ENCODE results near the gene POU3F1.
A peak's percentile ranks its signal among the peaks of the same experiment; 100 is the strongest.
"Not testable (repeated sequence)": the region's sequence is repeated elsewhere in the genome, so short reads cannot be mapped to it uniquely, and the experiment has no call there.

Gene POU3F1

GRCh38 chr1:38047603-38048141, 1.1 kb upstream of the POU3F1 start:
- DNase-seq (ENCODE audit: low read depth), result no peak

GRCh38 chr1:38046884-38047602, 450 bp upstream of the POU3F1 start:
- DNase-seq (ENCODE audit: low read depth), result peak; percentile 58

- no peak for DNase-seq (ENCODE audit: low read depth)
These were observed 926 bp downstream of the POU3F1 start for GRCh38 chr1:38045401-38046332.

GRCh38 chr1:38044221-38045215, 2.1 kb downstream of the POU3F1 start:
- DNase-seq (ENCODE audit: low read depth), result no peak

- no peak for DNase-seq (ENCODE audit: low read depth)
These were observed 3.4 kb downstream of the POU3F1 start for GRCh38 chr1:38043036-38043747.

- no peak for DNase-seq (ENCODE audit: low read depth)
These were observed 4.4 kb downstream of the POU3F1 start for GRCh38 chr1:38041936-38042834.

- DNase-seq (ENCODE audit: low read depth), result no peak
These were observed 7.1 kb downstream of the POU3F1 start for GRCh38 chr1:38039331-38040088.

GRCh38 chr1:38038861-38039260, 7.7 kb downstream of the POU3F1 start:
- DNase-seq (ENCODE audit: low read depth), result peak; percentile 57

GRCh38 chr1:38037221-38037939, 9.2 kb downstream of the POU3F1 start:
- no peak for DNase-seq (ENCODE audit: low read depth)

- no peak for DNase-seq (ENCODE audit: low read depth)
These were observed 11.7 kb downstream of the POU3F1 start for GRCh38 chr1:38034871-38035270.

- DNase-seq (ENCODE audit: low read depth), result not testable (repeated sequence)
These were observed 13.6 kb downstream of the POU3F1 start for GRCh38 chr1:38032992-38033391.

- no peak for DNase-seq (ENCODE audit: low read depth)
These were observed 15.1 kb downstream of the POU3F1 start for GRCh38 chr1:38031513-38031866.

- DNase-seq (ENCODE audit: low read depth), result no peak
These were observed 15.7 kb downstream of the POU3F1 start for GRCh38 chr1:38030596-38031512.

- DNase-seq (ENCODE audit: low read depth), result peak; percentile 54
These were observed 16.7 kb downstream of the POU3F1 start for GRCh38 chr1:38029685-38030511.

- DNase-seq (ENCODE audit: low read depth), result no peak
These were observed 17.4 kb downstream of the POU3F1 start for GRCh38 chr1:38029081-38029681.

GRCh38 chr1:38028671-38029070, 17.9 kb downstream of the POU3F1 start:
- no peak for DNase-seq (ENCODE audit: low read depth)
